Stimulated activated CD4-positive, alpha-beta T cell treated with anti-CD3 and anti-CD28 coated beads, Interleukin-4, amount 100 ng/mL, for 4 hours (primary cell): Measurements from ENCODE around the gene CCDC33.

Experiments
- DNase-seq, 2 experiments: peaks; one replicate each; pipeline ENCODE4 v3.0.0-alpha.2; 2020

CCDC33 gene

GRCh38 chr15:74233373-74233772 is 2.8 kb upstream of the CCDC33 start:
- no peak for DNase-seq

- DNase-seq, result no peak
Measured at GRCh38 chr15:74233851-74234597, 2.1 kb upstream of the CCDC33 start.

GRCh38 chr15:74234598-74234875 is 1.6 kb upstream of the CCDC33 start:
- no peak for DNase-seq

- no peak for DNase-seq
Measured at GRCh38 chr15:74239051-74239705, 3.1 kb downstream of the CCDC33 start.

- no peak for DNase-seq
Measured at GRCh38 chr15:74240002-74240568, 4.0 kb downstream of the CCDC33 start.

GRCh38 chr15:74240897-74241614 is 4.9 kb downstream of the CCDC33 start:
- DNase-seq, result no peak

GRCh38 chr15:74242441-74243185 is 6.5 kb downstream of the CCDC33 start:
- no peak for DNase-seq

GRCh38 chr15:74243431-74243830 is 7.3 kb downstream of the CCDC33 start:
- no peak for DNase-seq

GRCh38 chr15:74244822-74245341 is 8.8 kb downstream of the CCDC33 start:
- no peak for DNase-seq

- no peak for DNase-seq
Measured at GRCh38 chr15:74245342-74245931, 9.3 kb downstream of the CCDC33 start.

- DNase-seq, result no peak
Measured at GRCh38 chr15:74250266-74250665, 14.1 kb downstream of the CCDC33 start.

GRCh38 chr15:74251131-74251811 is 15.1 kb downstream of the CCDC33 start:
- DNase-seq, result no peak

GRCh38 chr15:74252291-74252690 is 16.2 kb downstream of the CCDC33 start:
- no peak for DNase-seq

- DNase-seq, result no peak
Measured at GRCh38 chr15:74252721-74253120, 16.6 kb downstream of the CCDC33 start.

GRCh38 chr15:74253211-74253921 is 17.2 kb downstream of the CCDC33 start:
- DNase-seq, result no peak

- no peak for DNase-seq
Measured at GRCh38 chr15:74257105-74257504, 21.0 kb downstream of the CCDC33 start.

GRCh38 chr15:74257623-74258022 is 21.5 kb downstream of the CCDC33 start:
- no peak for DNase-seq

GRCh38 chr15:74258456-74259291 is 22.5 kb downstream of the CCDC33 start:
- no peak for DNase-seq

GRCh38 chr15:74259292-74259648 is 23.1 kb downstream of the CCDC33 start:
- no peak for DNase-seq
